ENCODE results near the gene NUDT8. TPM values are rescaled to one million over a fixed set of nuclear protein-coding genes. Genes with fewer than 3 reads are reported as not detected.

The NUDT8 gene
- total and polyA plus RNA-seq, 9 of the 15 experiments (the other 6 are each of a cell fraction or from before 2014, with no cell fraction given) = 0.23 to 27.8 (median 5.0) TPM

Small RNA genes within 50 kb of the gene (small RNA-seq; reads per million reads assigned to genes)
- not detected for gene AP003385.3

Other genes with a start within 250 kb of the NUDT8 start
Only the 7 nearest of the 19 such genes appear.
- 34.6 and 53.3 TPM in 2 replicates for gene CDK2AP2, start 121.8 kb downstream of the NUDT8 start, total RNA-seq (2014; rRNA removed)
- gene CDK2AP2, start 121.8 kb downstream of the NUDT8 start, total RNA-seq (2014; rRNA removed; fragmentation: Illumina TruSeq; extraction: Trizol) = 5.4 and 7.5 TPM in 2 replicates
- 21.7 and 22.1 TPM in 2 replicates for gene CDK2AP2, start 121.8 kb downstream of the NUDT8 start, total RNA-seq (2015; rRNA removed; fragmentation: Illumina TruSeq; extraction: Trizol)
- 47.4 and 50.2 TPM in 2 replicates for gene CDK2AP2, start 121.8 kb downstream of the NUDT8 start, total RNA-seq (2021)
- gene CDK2AP2, start 121.8 kb downstream of the NUDT8 start, polyA plus RNA-seq (2011; rRNA removed) = 11.4 and 28.8 TPM in 2 replicates
- gene CDK2AP2, start 121.8 kb downstream of the NUDT8 start, polyA plus RNA-seq (2014; fragmentation: Illumina TruSeq; extraction: Trizol) = 41.5 and 56.9 TPM in 2 replicates
- 1 to 10 TPM; 4.4 to 8.4 TPM for gene CDK2AP2, start 121.8 kb downstream of the NUDT8 start, polyA plus RNA-seq (2014; fragmentation: Nextera tagmentation; extraction: Ambion mirVana)
- 34.6 and 37.1 TPM in 2 replicates for gene CDK2AP2, start 121.8 kb downstream of the NUDT8 start, polyA plus RNA-seq (2014; rRNA removed)
- not detected in 2 replicates for gene CABP2, start 106.5 kb downstream of the NUDT8 start, total RNA-seq (2014; rRNA removed)
- not detected in 2 replicates for gene CABP2, start 106.5 kb downstream of the NUDT8 start, total RNA-seq (2014; rRNA removed; fragmentation: Illumina TruSeq; extraction: Trizol)
- not detected in 2 replicates for gene CABP2, start 106.5 kb downstream of the NUDT8 start, total RNA-seq (2015; rRNA removed; fragmentation: Illumina TruSeq; extraction: Trizol)
- not detected in 2 replicates for gene CABP2, start 106.5 kb downstream of the NUDT8 start, total RNA-seq (2021)
- not detected in 2 replicates for gene CABP2, start 106.5 kb downstream of the NUDT8 start, polyA plus RNA-seq (2011; rRNA removed)
- not detected in 2 replicates for gene CABP2, start 106.5 kb downstream of the NUDT8 start, polyA plus RNA-seq (2014; fragmentation: Illumina TruSeq; extraction: Trizol)
- not detected for gene CABP2, start 106.5 kb downstream of the NUDT8 start, polyA plus RNA-seq (2014; fragmentation: Nextera tagmentation; extraction: Ambion mirVana)
- not detected in 2 replicates for gene CABP2, start 106.5 kb downstream of the NUDT8 start, polyA plus RNA-seq (2014; rRNA removed)
- gene GSTP1, start 46.1 kb downstream of the NUDT8 start, total RNA-seq (2014; rRNA removed) = 2,150 and 3,084 TPM in 2 replicates
- gene GSTP1, start 46.1 kb downstream of the NUDT8 start, total RNA-seq (2014; rRNA removed; fragmentation: Illumina TruSeq; extraction: Trizol) = 412 and 592 TPM in 2 replicates
- 1,399 and 1,422 TPM in 2 replicates for gene GSTP1, start 46.1 kb downstream of the NUDT8 start, total RNA-seq (2015; rRNA removed; fragmentation: Illumina TruSeq; extraction: Trizol)
- gene GSTP1, start 46.1 kb downstream of the NUDT8 start, total RNA-seq (2021) = 1,400 and 1,492 TPM in 2 replicates
- 910 and 997 TPM in 2 replicates for gene GSTP1, start 46.1 kb downstream of the NUDT8 start, polyA plus RNA-seq (2011; rRNA removed)
- 1,177 and 1,409 TPM in 2 replicates for gene GSTP1, start 46.1 kb downstream of the NUDT8 start, polyA plus RNA-seq (2014; fragmentation: Illumina TruSeq; extraction: Trizol)
- 1,000 to 10,000 TPM in 1 of 2 experiments, 100 to 1,000 TPM in 1; 739 to 1,204 TPM for gene GSTP1, start 46.1 kb downstream of the NUDT8 start, polyA plus RNA-seq (2014; fragmentation: Nextera tagmentation; extraction: Ambion mirVana)
- gene GSTP1, start 46.1 kb downstream of the NUDT8 start, polyA plus RNA-seq (2014; rRNA removed) = 1,679 and 1,695 TPM in 2 replicates
- gene NDUFV1, start 23.0 kb downstream of the NUDT8 start, total RNA-seq (2014; rRNA removed) = 408 and 468 TPM in 2 replicates
- gene NDUFV1, start 23.0 kb downstream of the NUDT8 start, total RNA-seq (2014; rRNA removed; fragmentation: Illumina TruSeq; extraction: Trizol) = 111 and 135 TPM in 2 replicates
- 242 and 251 TPM in 2 replicates for gene NDUFV1, start 23.0 kb downstream of the NUDT8 start, total RNA-seq (2015; rRNA removed; fragmentation: Illumina TruSeq; extraction: Trizol)
- 404 and 408 TPM in 2 replicates for gene NDUFV1, start 23.0 kb downstream of the NUDT8 start, total RNA-seq (2021)
- gene NDUFV1, start 23.0 kb downstream of the NUDT8 start, polyA plus RNA-seq (2011; rRNA removed) = 172 and 261 TPM in 2 replicates
- 209 and 273 TPM in 2 replicates for gene NDUFV1, start 23.0 kb downstream of the NUDT8 start, polyA plus RNA-seq (2014; fragmentation: Illumina TruSeq; extraction: Trizol)
- gene NDUFV1, start 23.0 kb downstream of the NUDT8 start, polyA plus RNA-seq (2014; fragmentation: Nextera tagmentation; extraction: Ambion mirVana) = 10 to 100 TPM; 10.8 to 32.9 TPM
- gene NDUFV1, start 23.0 kb downstream of the NUDT8 start, polyA plus RNA-seq (2014; rRNA removed) = 423 and 426 TPM in 2 replicates
- gene TBX10, start 9.8 kb upstream of the NUDT8 start, total RNA-seq (2014; rRNA removed) = not detected in 2 replicates
- gene TBX10, start 9.8 kb upstream of the NUDT8 start, total RNA-seq (2014; rRNA removed; fragmentation: Illumina TruSeq; extraction: Trizol) = not detected in 2 replicates
- not detected in 2 replicates for gene TBX10, start 9.8 kb upstream of the NUDT8 start, total RNA-seq (2015; rRNA removed; fragmentation: Illumina TruSeq; extraction: Trizol)
- gene TBX10, start 9.8 kb upstream of the NUDT8 start, total RNA-seq (2021) = not detected in 2 replicates
- not detected in 2 replicates for gene TBX10, start 9.8 kb upstream of the NUDT8 start, polyA plus RNA-seq (2011; rRNA removed)
- not detected in 2 replicates for gene TBX10, start 9.8 kb upstream of the NUDT8 start, polyA plus RNA-seq (2014; fragmentation: Illumina TruSeq; extraction: Trizol)
- not detected for gene TBX10, start 9.8 kb upstream of the NUDT8 start, polyA plus RNA-seq (2014; fragmentation: Nextera tagmentation; extraction: Ambion mirVana)
- gene TBX10, start 9.8 kb upstream of the NUDT8 start, polyA plus RNA-seq (2014; rRNA removed) = not detected in 2 replicates
- gene ACY3, start 20.8 kb upstream of the NUDT8 start, total RNA-seq (2014; rRNA removed) = not detected in 2 replicates
- not detected in 2 replicates for gene ACY3, start 20.8 kb upstream of the NUDT8 start, total RNA-seq (2014; rRNA removed; fragmentation: Illumina TruSeq; extraction: Trizol)
- not detected in 2 replicates for gene ACY3, start 20.8 kb upstream of the NUDT8 start, total RNA-seq (2015; rRNA removed; fragmentation: Illumina TruSeq; extraction: Trizol)
- gene ACY3, start 20.8 kb upstream of the NUDT8 start, total RNA-seq (2021) = not detected in 2 replicates
- gene ACY3, start 20.8 kb upstream of the NUDT8 start, polyA plus RNA-seq (2011; rRNA removed) = not detected in 2 replicates
- gene ACY3, start 20.8 kb upstream of the NUDT8 start, polyA plus RNA-seq (2014; fragmentation: Illumina TruSeq; extraction: Trizol) = not detected in 2 replicates
- not detected for gene ACY3, start 20.8 kb upstream of the NUDT8 start, polyA plus RNA-seq (2014; fragmentation: Nextera tagmentation; extraction: Ambion mirVana)
- not detected in 2 replicates for gene ACY3, start 20.8 kb upstream of the NUDT8 start, polyA plus RNA-seq (2014; rRNA removed)
- not detected in 2 replicates for gene ALDH3B2, start 44.7 kb upstream of the NUDT8 start, total RNA-seq (2014; rRNA removed)
- not detected in 2 replicates for gene ALDH3B2, start 44.7 kb upstream of the NUDT8 start, total RNA-seq (2014; rRNA removed; fragmentation: Illumina TruSeq; extraction: Trizol)
- not detected in 2 replicates for gene ALDH3B2, start 44.7 kb upstream of the NUDT8 start, total RNA-seq (2015; rRNA removed; fragmentation: Illumina TruSeq; extraction: Trizol)
- gene ALDH3B2, start 44.7 kb upstream of the NUDT8 start, total RNA-seq (2021) = not detected in 2 replicates
- gene ALDH3B2, start 44.7 kb upstream of the NUDT8 start, polyA plus RNA-seq (2011; rRNA removed) = not detected in 2 replicates
- not detected in 2 replicates for gene ALDH3B2, start 44.7 kb upstream of the NUDT8 start, polyA plus RNA-seq (2014; fragmentation: Illumina TruSeq; extraction: Trizol)
- gene ALDH3B2, start 44.7 kb upstream of the NUDT8 start, polyA plus RNA-seq (2014; fragmentation: Nextera tagmentation; extraction: Ambion mirVana) = not detected
- gene ALDH3B2, start 44.7 kb upstream of the NUDT8 start, polyA plus RNA-seq (2014; rRNA removed) = not detected in 2 replicates

Measured in K562 (cell line).